H9 (cell line): Measurements from ENCODE around the gene MAPK14. TPM values are rescaled to one million over a fixed set of nuclear protein-coding genes. Genes with fewer than 3 reads are reported as not detected.

Experiments used
- DNase-seq: peaks from one replicate; pipeline ENCODE4 v3.0.0-alpha.2; 2017
- H2AFZ ChIP-seq: one replicate; pipeline ENCODE4 v1.6.1; 2013; ENCODE audit warnings: mild to moderate bottlenecking, low read length, control low read depth, moderate library complexity
- H2AK5ac ChIP-seq: 2 replicates; pipeline ENCODE4 v1.6.1; 2013; ENCODE audit warnings: low read length, control low read depth, mixed read lengths; ENCODE audit not compliant: insufficient read length
- H2BK120ac ChIP-seq: one replicate; pipeline ENCODE4 v1.6.1; 2013; ENCODE audit warnings: low read depth, mild to moderate bottlenecking, low read length, control low read depth, inconsistent platforms; ENCODE audit not compliant: poor library complexity, severe bottlenecking
- H2BK12ac ChIP-seq: 2 replicates; pipeline ENCODE4 v1.6.1; 2013; ENCODE audit warnings: low read length, control low read depth, mixed read lengths, low read depth; ENCODE audit not compliant: insufficient read length
- H2BK15ac ChIP-seq: 2 replicates; pipeline ENCODE4 v1.6.1; 2013; ENCODE audit warnings: low read depth, low read length, control low read depth
- H2BK20ac ChIP-seq: one replicate; pipeline ENCODE4 v1.6.1; 2013; ENCODE audit warnings: low read depth, mild to moderate bottlenecking, low read length, control low read depth, inconsistent platforms; ENCODE audit not compliant: poor library complexity, severe bottlenecking
- H2BK5ac ChIP-seq: 2 replicates; pipeline ENCODE4 v1.6.1; 2013; ENCODE audit warnings: low read length, control low read depth, mixed read lengths; ENCODE audit not compliant: insufficient read length
- H3K14ac ChIP-seq: 2 replicates; pipeline ENCODE4 v1.6.1; 2013; ENCODE audit warnings: low read length, control low read depth; ENCODE audit not compliant: insufficient read depth
- H3K18ac ChIP-seq: 2 replicates; pipeline ENCODE4 v1.6.1; 2013; ENCODE audit warnings: low read depth, mild to moderate bottlenecking, mixed read lengths, low read length, control low read depth; ENCODE audit not compliant: insufficient read length
- H3K23ac ChIP-seq: 2 replicates; pipeline ENCODE4 v1.6.1; 2013; ENCODE audit warnings: low read length, control low read depth, mixed read lengths, low read depth; ENCODE audit not compliant: insufficient read length
- H3K23me2 ChIP-seq: 2 replicates; pipeline ENCODE4 v1.6.1; 2013; ENCODE audit warnings: low read depth, mild to moderate bottlenecking, mixed read lengths, low read length, control low read depth; ENCODE audit not compliant: insufficient read length, poor library complexity, severe bottlenecking
- H3K27ac ChIP-seq: 2 replicates; pipeline ENCODE4 v1.5.1; 2013; ENCODE audit warnings: low read length, control low read depth, mixed read lengths, low read depth; ENCODE audit not compliant: insufficient read length
- H3K27me3 ChIP-seq: 2 replicates; pipeline ENCODE4 v1.6.1; 2013; ENCODE audit warnings: low read length, control low read depth, inconsistent platforms; ENCODE audit not compliant: insufficient read depth
- H3K4ac ChIP-seq: 2 replicates; pipeline ENCODE4 v1.6.1; 2013; ENCODE audit warnings: low read depth, mild to moderate bottlenecking, control low read depth, inconsistent platforms, low read length, moderate library complexity
- H3K4me1 ChIP-seq: 2 replicates; pipeline ENCODE4 v1.6.1; 2013; ENCODE audit warnings: low read length, control low read depth, inconsistent platforms; ENCODE audit not compliant: insufficient read depth
- H3K4me2 ChIP-seq: 2 replicates; pipeline ENCODE4 v1.6.1; 2013; ENCODE audit warnings: low read length, control low read depth, mixed read lengths; ENCODE audit not compliant: insufficient read length, insufficient read depth
- H3K56ac ChIP-seq: 2 replicates; pipeline ENCODE4 v1.6.1; 2013; ENCODE audit warnings: low read depth, mild to moderate bottlenecking, mixed read lengths, low read length, control low read depth; ENCODE audit not compliant: insufficient read length
- H3K79me1 ChIP-seq: 2 replicates; pipeline ENCODE4 v1.6.1; 2013; ENCODE audit warnings: low read depth, mild to moderate bottlenecking, moderate library complexity, low read length, control low read depth, inconsistent platforms; ENCODE audit not compliant: insufficient read depth, poor library complexity, severe bottlenecking
- H3K79me2 ChIP-seq: 2 replicates; pipeline ENCODE4 v1.6.1; 2013; ENCODE audit warnings: low read length, control low read depth, inconsistent platforms; ENCODE audit not compliant: insufficient read depth
- H3K9ac ChIP-seq: 2 replicates; pipeline ENCODE4 v1.6.1; 2013; ENCODE audit warnings: low read length, control low read depth, mixed read lengths; ENCODE audit not compliant: insufficient read length; ENCODE audit errors: extremely low read depth
- H3K9me3 ChIP-seq: one replicate; pipeline ENCODE4 v1.6.1; 2013; ENCODE audit warnings: low read depth, low read length, inconsistent platforms; ENCODE audit not compliant: control insufficient read depth
- H3T11ph ChIP-seq: one replicate; pipeline ENCODE4 v1.6.1; 2013; ENCODE audit warnings: mild to moderate bottlenecking, low read length, control low read depth, inconsistent platforms
- H4K20me1 ChIP-seq: one replicate; pipeline ENCODE4 v1.6.1; 2013; ENCODE audit not compliant: control insufficient read depth, insufficient read length, insufficient read depth
- H4K5ac ChIP-seq: 2 replicates; pipeline ENCODE4 v1.6.1; 2013; ENCODE audit warnings: low read depth, mild to moderate bottlenecking, mixed read lengths, low read length, control low read depth; ENCODE audit not compliant: insufficient read length
- H4K8ac ChIP-seq: replicated peaks from 2 replicates; pipeline ENCODE4 v1.6.1; 2013; ENCODE audit warnings: low read length, control low read depth, mixed read lengths, low read depth; ENCODE audit not compliant: insufficient read length
- H4K91ac ChIP-seq: 2 replicates; pipeline ENCODE4 v1.6.1; 2013; ENCODE audit warnings: low read depth, mild to moderate bottlenecking, moderate library complexity, mixed read lengths, low read length, control low read depth; ENCODE audit not compliant: insufficient read length
- H3K27ac Mint-ChIP-seq, 3 experiments: 2 replicates in 2 of 3; 3 replicates in 1 of 3; pipeline ENCODE4 v1.8.0; 2020 to 2021; ENCODE audit warnings: mixed read lengths in 3 of 3, mild to moderate bottlenecking in 1 of 3, moderate library complexity in 1 of 3
- H3K27me3 Mint-ChIP-seq: 2 replicates; pipeline ENCODE4 v1.8.0; 2021; ENCODE audit warnings: low read depth, mild to moderate bottlenecking, moderate library complexity, mixed read lengths
- H3K36me3 Mint-ChIP-seq, 3 experiments: 2 replicates in 2 of 3; 3 replicates in 1 of 3; pipeline ENCODE4 v1.8.0; 2020 to 2021; ENCODE audit warnings: low read depth in 3 of 3, mixed read lengths in 3 of 3; ENCODE audit not compliant: insufficient read depth in 1 of 3
- H3K4me1 Mint-ChIP-seq, 2 experiments: 2 replicates each; pipeline ENCODE4 v1.8.0; 2020; ENCODE audit warnings: mixed read lengths in 2 of 2
- H3K4me3 Mint-ChIP-seq, 2 experiments: 2 replicates in 1 of 2; 3 replicates in 1 of 2; pipeline ENCODE4 v1.8.0; 2020 to 2021; ENCODE audit warnings: mild to moderate bottlenecking in 2 of 2, mixed read lengths in 2 of 2, moderate library complexity in 1 of 2
- H3K9me3 Mint-ChIP-seq, 2 experiments: 2 replicates in 1 of 2; 3 replicates in 1 of 2; pipeline ENCODE4 v1.8.0; 2020; ENCODE audit warnings: mild to moderate bottlenecking in 2 of 2, mixed read lengths in 2 of 2, moderate library complexity in 1 of 2
- WGBS: extraction: QIAGEN DNeasy Blood & Tissue Kit; methylation state at CpG from one replicate; pipeline ENCODE4 v1.1.7; 2013; ENCODE audit warnings: missing lambda C conversion rate, low lambda C conversion rate, mixed read lengths; ENCODE audit not compliant: insufficient read length; ENCODE audit errors: extremely low coverage; 5-methylcytosine and 5-hydroxymethylcytosine counted together
- total RNA-seq: library from RNA; stranded (reverse); gene quantifications from 2 replicates; pipeline ENCODE4 v1.2.1, GENCODE V29; 2021
- TF ChIP-seq, protein P1 (sequence below): fragments of 200-600 bp; sonication (generic); conservative IDR thresholded peaks from 3 replicates; pipeline ENCODE4 v1.8.0; 2021; ENCODE audit warnings: antibody characterized with exemption, mild to moderate bottlenecking

MAPK14 gene
- total RNA-seq, 1 experiment from 2014 or later: 40.5 TPM

DNA sequence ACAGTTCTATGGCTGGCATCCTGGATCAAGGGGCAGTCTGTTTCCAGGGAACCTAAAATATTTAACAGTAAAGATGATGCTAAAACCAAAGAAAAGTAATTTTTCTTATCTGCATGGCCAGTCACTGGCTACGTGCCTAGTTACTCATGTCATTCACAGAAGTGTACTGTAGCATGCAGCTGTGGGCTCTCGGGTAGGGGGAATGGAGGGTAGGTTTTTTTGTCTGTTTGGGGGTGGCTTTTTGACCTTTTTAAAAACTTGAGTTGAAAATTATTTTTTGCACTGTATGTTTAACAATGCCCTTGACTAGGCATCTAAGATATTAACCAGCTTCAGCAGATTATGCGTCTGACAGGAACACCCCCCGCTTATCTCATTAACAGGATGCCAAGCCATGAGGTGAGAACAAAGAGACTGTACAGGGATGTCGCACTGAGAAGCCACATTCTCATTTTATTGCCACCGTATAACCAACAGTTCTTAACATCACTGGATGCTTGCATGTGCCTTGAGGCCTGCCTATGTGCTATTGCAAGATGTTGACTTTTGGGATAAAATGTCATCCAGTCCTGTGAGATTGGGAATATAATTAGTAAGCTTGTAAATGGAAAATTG, 72.4 kb downstream of the MAPK14 start:
- no peak overlapping the region for H4K5ac ChIP-seq
- no peak overlapping the region for H3K23ac ChIP-seq
- no peak overlapping the region for H3K4ac ChIP-seq
- H3K4me3 Mint-ChIP-seq: no peak overlapping the region
- H3K56ac ChIP-seq: no peak overlapping the region
- H4K8ac ChIP-seq: no peak overlapping the region
- no CpG with 5 or more reads among the region's 6 CpGs for WGBS
- no peaks in the 10 kb centered on the region for H3K79me2 ChIP-seq
- no peak overlapping the region for H2BK5ac ChIP-seq
- H2BK15ac ChIP-seq: no peak overlapping the region
- H2AFZ ChIP-seq: no peak overlapping the region
- H3K9ac ChIP-seq: no peak overlapping the region
- H2AK5ac ChIP-seq: no peak overlapping the region
- no peak overlapping the region for H2BK20ac ChIP-seq
- H3K79me1 ChIP-seq: peaks cover 3% of the 10 kb centered on the region
- no peak for DNase-seq
- no peaks in the 10 kb centered on the region for H4K20me1 ChIP-seq
- H3K14ac ChIP-seq: no peak overlapping the region
- no peak overlapping the region for H4K91ac ChIP-seq
- H2BK120ac ChIP-seq: no peak overlapping the region
- no peaks in the 10 kb centered on the region for H3K27me3 Mint-ChIP-seq
- no peak overlapping the region for H3K18ac ChIP-seq
- no peak overlapping the region for H3K27ac Mint-ChIP-seq
- no peaks in the 10 kb centered on the region for H3K9me3 Mint-ChIP-seq
- peaks cover 0 to 8% of the 10 kb centered on the region in 2 experiments; a peak in 3 of 4 replicates for H3K4me1 Mint-ChIP-seq
- no peaks in the 10 kb centered on the region for H3K4me1 ChIP-seq
- TF ChIP-seq, protein P1, sequence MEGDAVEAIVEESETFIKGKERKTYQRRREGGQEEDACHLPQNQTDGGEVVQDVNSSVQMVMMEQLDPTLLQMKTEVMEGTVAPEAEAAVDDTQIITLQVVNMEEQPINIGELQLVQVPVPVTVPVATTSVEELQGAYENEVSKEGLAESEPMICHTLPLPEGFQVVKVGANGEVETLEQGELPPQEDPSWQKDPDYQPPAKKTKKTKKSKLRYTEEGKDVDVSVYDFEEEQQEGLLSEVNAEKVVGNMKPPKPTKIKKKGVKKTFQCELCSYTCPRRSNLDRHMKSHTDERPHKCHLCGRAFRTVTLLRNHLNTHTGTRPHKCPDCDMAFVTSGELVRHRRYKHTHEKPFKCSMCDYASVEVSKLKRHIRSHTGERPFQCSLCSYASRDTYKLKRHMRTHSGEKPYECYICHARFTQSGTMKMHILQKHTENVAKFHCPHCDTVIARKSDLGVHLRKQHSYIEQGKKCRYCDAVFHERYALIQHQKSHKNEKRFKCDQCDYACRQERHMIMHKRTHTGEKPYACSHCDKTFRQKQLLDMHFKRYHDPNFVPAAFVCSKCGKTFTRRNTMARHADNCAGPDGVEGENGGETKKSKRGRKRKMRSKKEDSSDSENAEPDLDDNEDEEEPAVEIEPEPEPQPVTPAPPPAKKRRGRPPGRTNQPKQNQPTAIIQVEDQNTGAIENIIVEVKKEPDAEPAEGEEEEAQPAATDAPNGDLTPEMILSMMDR: no peak
- no peaks in the 10 kb centered on the region for H3K9me3 ChIP-seq
- H2BK12ac ChIP-seq: no peak overlapping the region
- no peaks in the 10 kb centered on the region for H3K23me2 ChIP-seq
- no peak overlapping the region for H3K4me2 ChIP-seq
- H3T11ph ChIP-seq: no peak overlapping the region
- no peaks in the 10 kb centered on the region for H3K27me3 ChIP-seq
- H3K27ac ChIP-seq: no peak overlapping the region
- H3K36me3 Mint-ChIP-seq: peaks cover 0 to 22% (median 2%) of the 10 kb centered on the region in 3 experiments; a peak in 3 of 7 replicates
